ENCODE data around the gene XXYLT1.

XXYLT1 gene

GRCh38 chr3:195073866-195074860, 196.8 kb downstream of the XXYLT1 start:
- no peak for DNase-seq

- DNase-seq, result no peak
Measured at GRCh38 chr3:195072916-195073564, 197.9 kb downstream of the XXYLT1 start.

GRCh38 chr3:195071916-195072820, 198.8 kb downstream of the XXYLT1 start:
- no peak for DNase-seq

GRCh38 chr3:195071011-195071728, 199.8 kb downstream of the XXYLT1 start:
- no peak for DNase-seq

GRCh38 chr3:195070336-195070735, 200.6 kb downstream of the XXYLT1 start:
- DNase-seq, result no peak

GRCh38 chr3:195069501-195070251, 201.3 kb downstream of the XXYLT1 start:
- DNase-seq, result no peak

GRCh38 chr3:195068084-195069080, 202.6 kb downstream of the XXYLT1 start:
- no peak for DNase-seq

GRCh38 chr3:195066441-195066841, 204.5 kb downstream of the XXYLT1 start:
- DNase-seq, result no peak

GRCh38 chr3:195065864-195066185, 205.1 kb downstream of the XXYLT1 start:
- DNase-seq, result no peak

GRCh38 chr3:195065142-195065863, 205.7 kb downstream of the XXYLT1 start:
- no peak for DNase-seq

GRCh38 chr3:195064300-195064931, 206.5 kb downstream of the XXYLT1 start:
- no peak for DNase-seq

GRCh38 chr3:195063581-195064193, 207.3 kb downstream of the XXYLT1 start:
- no peak for DNase-seq

GRCh38 chr3:195062866-195063540, 208.0 kb downstream of the XXYLT1 start:
- DNase-seq, result no peak

- DNase-seq, result no peak
Measured at GRCh38 chr3:195061756-195062655, 209.0 kb downstream of the XXYLT1 start.

GRCh38 chr3:195060531-195061291, 210.2 kb downstream of the XXYLT1 start:
- no peak for DNase-seq

- no peak for DNase-seq
Measured at GRCh38 chr3:195060217-195060481, 210.8 kb downstream of the XXYLT1 start.
